ENCODE data around the gene TMEM106B. TPM values are rescaled to one million over a fixed set of nuclear protein-coding genes. Genes with fewer than 3 reads are reported as not detected.

TMEM106B gene
- 43.1 and 51.4 TPM in 2 replicates for total RNA-seq

DNA sequence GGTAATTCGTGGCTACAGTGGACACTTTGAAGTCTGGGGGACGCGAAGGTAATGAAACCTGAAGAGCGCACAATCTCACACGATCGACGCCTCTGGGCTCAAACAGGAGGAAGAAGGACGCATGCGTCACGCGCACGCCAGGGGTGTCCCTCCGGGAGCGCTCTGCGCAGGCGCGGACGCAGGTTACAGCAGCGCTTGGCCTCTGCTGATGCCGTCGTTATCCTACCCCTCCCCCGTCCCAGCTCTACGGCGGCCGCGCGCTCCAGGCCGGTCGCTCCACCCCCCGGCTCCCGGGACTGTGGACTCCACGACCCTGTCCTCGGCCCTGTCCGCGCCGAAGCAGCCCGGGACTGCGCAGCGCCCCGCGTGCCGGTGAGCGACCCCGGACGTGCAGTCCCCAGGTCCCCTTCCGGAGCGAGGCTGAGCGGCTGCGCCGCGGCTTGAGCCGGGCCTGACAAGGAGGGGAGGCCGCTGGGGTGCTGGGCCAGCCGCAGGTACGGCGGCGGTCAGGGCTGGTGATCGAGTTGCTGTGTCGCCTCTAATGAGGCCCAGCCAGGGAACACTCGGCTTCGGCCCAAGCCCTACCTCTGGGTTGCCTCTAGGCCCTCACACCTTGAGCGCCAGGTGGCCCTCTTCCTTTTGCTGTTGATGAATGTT lies at the start of gene TMEM106B:
Gene TMEM106B (plus strand): TSS at position 241 of the 657 bp plus-strand sequence. CDS start 3,517 bp downstream, outside the sequence.

Other genes starting within 250 kb of the TMEM106B start
- gene VWDE, start 192.6 kb downstream of the TMEM106B start, total RNA-seq, result not detected in 2 replicates